ENCODE measurements around the gene MBNL2. TPM values are rescaled to one million over a fixed set of nuclear protein-coding genes. Genes with fewer than 3 reads are reported as not detected.

The MBNL2 gene
- total RNA-seq, 2 donors from 2014 or later: 47.5 to 50.8 TPM

- TF ChIP-seq CTCF (IDR thresholded peaks at IDR 0.05): no peak
- TF ChIP-seq POLR2A (IDR thresholded peaks at IDR 0.05): no peak
- H3K36me3 ChIP-seq (replicated peaks in 1 of 2; ENCODE audit: insufficient read depth in 1 of 2, low read depth in 2 of 2): no peaks in the 10 kb centered on the region
- no peak for DNase-seq
- H3K4me1 ChIP-seq: no peaks in the 10 kb centered on the region
- intact Hi-C loops (cut with DNase I): no loop called here
- no peaks in the 10 kb centered on the region for H3K9me3 ChIP-seq
- H3K27ac ChIP-seq: no peak overlapping the region
- H3K4me3 ChIP-seq: no peak overlapping the region
- 81 to 85% methylated on average over 2 of the region's 2 CpGs for WGBS, 2 donors
- H3K27me3 ChIP-seq: no peaks in the 10 kb centered on the region
- no peak for ATAC-seq
Observed at GRCh38 chr13:97407540-97407939, 185.4 kb downstream of the MBNL2 start.

GRCh38 chr13:97408938-97409337, 186.8 kb downstream of the MBNL2 start:
- 92 to 93% methylated on average over 2 of the region's 2 CpGs for WGBS, 2 donors
- ATAC-seq: no peak
- intact Hi-C loops (cut with DNase I): no loop called here

GRCh38 chr13:97411984-97412383, 189.9 kb downstream of the MBNL2 start:
- Histone ChIP-seq H3K4me3 (no peak overlapping the region), H3K27ac (no peak overlapping the region), H3K4me1 (no peaks in the 10 kb centered on the region), H3K36me3 (replicated peaks in 1 of 2; ENCODE audit: insufficient read depth in 1 of 2, low read depth in 2 of 2) (no peaks in the 10 kb centered on the region), H3K9me3 (no peaks in the 10 kb centered on the region), H3K27me3 (no peaks in the 10 kb centered on the region)
- DNase-seq (no peak), ATAC-seq (no peak)
- intact Hi-C loops (cut with DNase I): no loop called here
- no peak for TF ChIP-seq POLR2A (IDR thresholded peaks at IDR 0.05)
- TF ChIP-seq CTCF (IDR thresholded peaks at IDR 0.05): no peak
- 83 to 89% methylated on average over 6 of the region's 6 CpGs for whole genome bisulfite sequencing, 2 donors

More at GRCh38 chr13:97408938-97409337, 186.8 kb downstream of the MBNL2 start:
- no peaks in the 10 kb centered on the region for H3K9me3 ChIP-seq
- H3K4me3 ChIP-seq: no peak overlapping the region
- H3K4me1 ChIP-seq: no peaks in the 10 kb centered on the region
- no peak for TF ChIP-seq CTCF (IDR thresholded peaks at IDR 0.05)
- TF ChIP-seq POLR2A (IDR thresholded peaks at IDR 0.05): no peak
- no peak overlapping the region for H3K27ac ChIP-seq
- DNase-seq: no peak
- no peaks in the 10 kb centered on the region for H3K27me3 ChIP-seq
- H3K36me3 ChIP-seq (replicated peaks in 1 of 2; ENCODE audit: insufficient read depth in 1 of 2, low read depth in 2 of 2): no peaks in the 10 kb centered on the region

GRCh38 chr13:97413694-97414093, 191.6 kb downstream of the MBNL2 start:
- H3K9me3 ChIP-seq: no peaks in the 10 kb centered on the region
- no peak overlapping the region for H3K27ac ChIP-seq
- WGBS, 2 donors: 9 to 20% methylated on average over 1 of the region's 1 CpG
- no peak overlapping the region for H3K4me3 ChIP-seq
- DNase-seq: no peak
- no peaks in the 10 kb centered on the region for H3K36me3 ChIP-seq (replicated peaks in 1 of 2; ENCODE audit: insufficient read depth in 1 of 2, low read depth in 2 of 2)
- no peaks in the 10 kb centered on the region for H3K27me3 ChIP-seq
- no peak for TF ChIP-seq POLR2A (IDR thresholded peaks at IDR 0.05)
- no peak for TF ChIP-seq CTCF (IDR thresholded peaks at IDR 0.05)
- no peak for ATAC-seq
- no peaks in the 10 kb centered on the region for H3K4me1 ChIP-seq
- intact Hi-C loops (cut with DNase I): no loop called here

GRCh38 chr13:97414392-97414791, 192.3 kb downstream of the MBNL2 start:
- no peak for ATAC-seq
- no peak for TF ChIP-seq CTCF (IDR thresholded peaks at IDR 0.05)
- TF ChIP-seq POLR2A (IDR thresholded peaks at IDR 0.05): no peak
- no peaks in the 10 kb centered on the region for H3K27me3 ChIP-seq
- H3K27ac ChIP-seq: no peak overlapping the region
- no peak for DNase-seq
- H3K4me3 ChIP-seq: no peak overlapping the region
- 46 to 49% methylated on average over 4 of the region's 4 CpGs for WGBS, 2 donors
- H3K36me3 ChIP-seq (replicated peaks in 1 of 2; ENCODE audit: insufficient read depth in 1 of 2, low read depth in 2 of 2): no peaks in the 10 kb centered on the region
- H3K4me1 ChIP-seq: no peaks in the 10 kb centered on the region
- intact Hi-C loops (cut with DNase I): no loop called here
- no peaks in the 10 kb centered on the region for H3K9me3 ChIP-seq
